ENCODE results near the gene DUSP14.

Gene DUSP14

GRCh38 chr17:37527249-37527851, 37.7 kb downstream of the DUSP14 start:
- H3K27ac ChIP-seq (replicated peaks), result no peak overlapping the region
- TF ChIP-seq CTCF (IDR thresholded peaks at IDR 0.05; ENCODE audit: insufficient read depth, low read length) (peak; percentile 47), GABPA (IDR thresholded peaks at IDR 0.05; ENCODE audit: low read depth) (no peak)
- peak; percentile 15 to 20 for DNase-seq (ENCODE audit: low read depth in 1 of 2, low spot score in 1 of 2)
- no peaks in the 10 kb centered on the region for H3K27me3 ChIP-seq (ENCODE audit: insufficient read depth, poor library complexity, severe bottlenecking)
- H3K4me3 ChIP-seq (replicated peaks; ENCODE audit: insufficient read depth, low read length), result no peak overlapping the region

- TF ChIP-seq CTCF (IDR thresholded peaks at IDR 0.05; ENCODE audit: insufficient read depth, low read length), result no peak
- no peak for TF ChIP-seq POLR2AphosphoS5 (IDR thresholded peaks at IDR 0.05; ENCODE audit: low read depth)
- TF ChIP-seq REST (IDR thresholded peaks at IDR 0.05; ENCODE audit: insufficient replicate concordance, low read depth), result no peak
- TF ChIP-seq GABPA (IDR thresholded peaks at IDR 0.05; ENCODE audit: low read depth), result no peak
- no peak for TF ChIP-seq SPI1 (IDR thresholded peaks at IDR 0.05; ENCODE audit: borderline replicate concordance, low read depth)
- no peak overlapping the region for H3K4me3 ChIP-seq (replicated peaks; ENCODE audit: insufficient read depth, low read length)
- H3K27ac ChIP-seq (replicated peaks), result no peak overlapping the region
- DNase-seq (ENCODE audit: low read depth in 1 of 2, low spot score in 1 of 2), result no peak
- H3K27me3 ChIP-seq (ENCODE audit: insufficient read depth, poor library complexity, severe bottlenecking), result no peaks in the 10 kb centered on the region
These were observed 40.7 kb downstream of the DUSP14 start for GRCh38 chr17:37530420-37530819.

- DNase-seq (ENCODE audit: low read depth in 1 of 2, low spot score in 1 of 2), result no peak
- Histone ChIP-seq H3K27me3 (ENCODE audit: insufficient read depth, poor library complexity, severe bottlenecking) (no peaks in the 10 kb centered on the region), H3K27ac (replicated peaks) (no peak overlapping the region), H3K4me3 (replicated peaks; ENCODE audit: insufficient read depth, low read length) (no peak overlapping the region)
- TF ChIP-seq REST (IDR thresholded peaks at IDR 0.05; ENCODE audit: insufficient replicate concordance, low read depth), result no peak
- TF ChIP-seq CTCF (IDR thresholded peaks at IDR 0.05; ENCODE audit: insufficient read depth, low read length), result no peak
- no peak for TF ChIP-seq SPI1 (IDR thresholded peaks at IDR 0.05; ENCODE audit: borderline replicate concordance, low read depth)
- TF ChIP-seq GABPA (IDR thresholded peaks at IDR 0.05; ENCODE audit: low read depth), result no peak
- TF ChIP-seq POLR2AphosphoS5 (IDR thresholded peaks at IDR 0.05; ENCODE audit: low read depth), result no peak
These were observed 43.1 kb downstream of the DUSP14 start for GRCh38 chr17:37532756-37533155.

GRCh38 chr17:37535906-37536305, 46.2 kb downstream of the DUSP14 start:
- no peak for TF ChIP-seq REST (IDR thresholded peaks at IDR 0.05; ENCODE audit: insufficient replicate concordance, low read depth)
- no peak for TF ChIP-seq CTCF (IDR thresholded peaks at IDR 0.05; ENCODE audit: insufficient read depth, low read length)
- TF ChIP-seq SPI1 (IDR thresholded peaks at IDR 0.05; ENCODE audit: borderline replicate concordance, low read depth), result no peak
- no peak for TF ChIP-seq GABPA (IDR thresholded peaks at IDR 0.05; ENCODE audit: low read depth)
- no peak for TF ChIP-seq POLR2AphosphoS5 (IDR thresholded peaks at IDR 0.05; ENCODE audit: low read depth)
- H3K27me3 ChIP-seq (ENCODE audit: insufficient read depth, poor library complexity, severe bottlenecking), result no peaks in the 10 kb centered on the region
- no peak for DNase-seq (ENCODE audit: low read depth in 1 of 2, low spot score in 1 of 2)
- no peak overlapping the region for H3K4me3 ChIP-seq (replicated peaks; ENCODE audit: insufficient read depth, low read length)
- H3K27ac ChIP-seq (replicated peaks), result no peak overlapping the region
